Measurements from ENCODE around the gene SDK1. TPM values are rescaled to one million over a fixed set of nuclear protein-coding genes. Genes with fewer than 3 reads are reported as not detected.

The SDK1 gene
- total and polyA plus RNA-seq, 10 of the 15 experiments (the other 5 are each of a cell fraction or from before 2014, with no cell fraction given) = 0.14 to 0.33 TPM; not detected in 8

DNA sequence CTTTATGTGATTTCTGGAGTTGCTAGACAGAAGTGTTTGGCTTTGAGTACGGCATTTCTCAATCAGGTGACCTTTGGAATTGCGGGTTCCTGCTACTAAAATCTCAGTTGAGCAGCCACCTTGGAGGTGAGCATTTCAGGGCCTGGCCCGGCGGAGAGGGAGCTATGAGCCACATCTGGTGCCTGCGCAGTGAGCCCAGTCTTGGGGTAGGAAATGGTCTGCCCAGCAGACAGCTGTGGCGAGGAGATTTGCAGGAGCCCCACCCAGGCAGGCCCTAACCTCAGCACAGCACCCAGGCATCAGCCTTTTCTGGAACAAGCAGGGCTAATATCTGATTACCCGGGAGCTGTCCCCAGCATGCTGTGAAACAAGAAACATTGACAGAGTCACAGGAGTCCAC is 833.2 kb downstream of the SDK1 start:
- 34% methylated on average over 7 of the region's 7 CpGs for WGBS (ENCODE audit: insufficient coverage, insufficient replicate concordance, low lambda C conversion rate, missing lambda C conversion rate)
- H3K79me2 ChIP-seq (ENCODE audit: control insufficient read depth, insufficient read depth, low read length) = no peaks in the 10 kb centered on the region
- H3K27ac ChIP-seq (ENCODE audit: control insufficient read depth, insufficient read depth) = no peak overlapping the region
- BruUV-seq (replicated peaks) = no TSS peak
- TF ChIP-seq BCLAF1 (IDR thresholded peaks at IDR 0.05) = no peak
- no peak for TF ChIP-seq EED (IDR thresholded peaks at IDR 0.05; ENCODE audit: low read depth)
- TF ChIP-seq RELA (IDR thresholded peaks at IDR 0.05; ENCODE audit: borderline replicate concordance, partially characterized antibody) = no peak
- no peak for TF ChIP-seq SUZ12 (IDR thresholded peaks at IDR 0.05; ENCODE audit: unreplicated experiment)
- TF ChIP-seq IRF4 (IDR thresholded peaks at IDR 0.05; ENCODE audit: low read depth, low read length) = no peak
- ChIA-PET RAD21 (ENCODE audit: unreplicated experiment) (no interaction called here), POLR2A (no interaction called here), SMC1A (ENCODE audit: uncharacterized antibody, unreplicated experiment) (no interaction called here), CTCF (no interaction called here)
- H3K4me1 ChIP-seq (ENCODE audit: control insufficient read depth, insufficient read depth, low read length) = no peaks in the 10 kb centered on the region
- H3K4me3 ChIP-seq = no peak overlapping the region
- no peak for DNase-seq (ENCODE audit: low read depth, low spot score)
- ATAC-seq = no peak
- FAIRE-seq = no peak
- no peaks in the 10 kb centered on the region for H3K27me3 ChIP-seq (replicated peaks in 1 of 2; ENCODE audit: control insufficient read depth in 2 of 2, insufficient read depth in 2 of 2, low read length in 1 of 2)
- intact Hi-C loops (cut with micrococcal nuclease; ENCODE audit: unreplicated experiment) (no loop called here), in situ Hi-C loops (cut with MboI) (no loop called here)
- no peak overlapping the region for H3K4me2 ChIP-seq (ENCODE audit: control insufficient read depth, insufficient read depth)
- no peak overlapping the region for H2AFZ ChIP-seq (ENCODE audit: control insufficient read depth, low read depth, low read length)
- no peaks in the 10 kb centered on the region for H3K36me3 ChIP-seq (ENCODE audit: control insufficient read depth in 2 of 2, insufficient read depth in 2 of 2, low read length in 1 of 2)
- no peak overlapping the region for H3K9ac ChIP-seq (ENCODE audit: control insufficient read depth, insufficient read depth, low read length)
- H3K9me3 ChIP-seq (replicated peaks; ENCODE audit: control insufficient read depth, insufficient read depth, low read length) = no peaks in the 10 kb centered on the region; the same call in 2 of the 3 replicates
- H4K20me1 ChIP-seq (ENCODE audit: control insufficient read depth, insufficient read depth) = no peaks in the 10 kb centered on the region

DNA sequence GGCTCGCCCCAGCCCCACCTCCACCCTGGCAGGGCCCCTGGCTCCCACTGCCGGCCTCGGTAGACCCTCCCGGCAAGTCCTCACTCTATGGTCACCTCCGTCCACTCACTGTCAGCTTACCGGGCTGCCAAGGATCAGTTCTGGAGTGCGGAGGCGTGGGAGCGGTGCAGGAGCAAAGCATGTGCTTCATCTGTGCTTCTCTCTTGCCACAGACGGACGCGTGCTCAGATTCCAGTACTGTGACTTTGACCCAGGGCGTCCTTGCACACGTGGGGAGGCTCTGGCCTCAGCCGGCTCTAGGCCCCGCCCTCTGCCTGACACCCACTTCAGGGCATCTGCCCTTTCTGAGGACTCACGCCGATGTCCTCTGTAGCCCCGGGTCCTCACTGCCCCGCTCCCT is 833.6 kb downstream of the SDK1 start:
- ChIA-PET SMC1A (ENCODE audit: uncharacterized antibody, unreplicated experiment) (no interaction called here), POLR2A (no interaction called here), CTCF (no interaction called here), RAD21 (ENCODE audit: unreplicated experiment) (no interaction called here)
- H3K4me3 ChIP-seq = no peak overlapping the region
- H3K79me2 ChIP-seq (ENCODE audit: control insufficient read depth, insufficient read depth, low read length) = no peaks in the 10 kb centered on the region
- no peaks in the 10 kb centered on the region for H3K27me3 ChIP-seq (replicated peaks in 1 of 2; ENCODE audit: control insufficient read depth in 2 of 2, insufficient read depth in 2 of 2, low read length in 1 of 2)
- H3K27ac ChIP-seq (ENCODE audit: control insufficient read depth, insufficient read depth) = no peak overlapping the region
- BruUV-seq (replicated peaks) = no TSS peak
- no peak overlapping the region for H3K9ac ChIP-seq (ENCODE audit: control insufficient read depth, insufficient read depth, low read length)
- ATAC-seq = no peak
- no peak for FAIRE-seq
- no peak for DNase-seq (ENCODE audit: low read depth, low spot score)
- no peak overlapping the region for H3K4me2 ChIP-seq (ENCODE audit: control insufficient read depth, insufficient read depth)
- no peak overlapping the region for H2AFZ ChIP-seq (ENCODE audit: control insufficient read depth, low read depth, low read length)
- in situ Hi-C loops (cut with MboI) (no loop called here), intact Hi-C loops (cut with micrococcal nuclease; ENCODE audit: unreplicated experiment) (no loop called here)
- H3K4me1 ChIP-seq (ENCODE audit: control insufficient read depth, insufficient read depth, low read length) = no peaks in the 10 kb centered on the region
- WGBS (ENCODE audit: insufficient coverage, insufficient replicate concordance, low lambda C conversion rate, missing lambda C conversion rate) = 64% methylated on average over 17 of the region's 20 CpGs
- H3K9me3 ChIP-seq (replicated peaks; ENCODE audit: control insufficient read depth, insufficient read depth, low read length) = no peaks in the 10 kb centered on the region; the same call in 2 of the 3 replicates
- H3K36me3 ChIP-seq (ENCODE audit: control insufficient read depth in 2 of 2, insufficient read depth in 2 of 2, low read length in 1 of 2) = no peaks in the 10 kb centered on the region
- no peaks in the 10 kb centered on the region for H4K20me1 ChIP-seq (ENCODE audit: control insufficient read depth, insufficient read depth)
- no peak for TF ChIP-seq SKIL (IDR thresholded peaks at IDR 0.05; ENCODE audit: low read depth, poor library complexity, severe bottlenecking)
- TF ChIP-seq IKZF1 (conservative IDR thresholded peaks at IDR 0.05) = no peak
- no peak for TF ChIP-seq ATF7 (IDR thresholded peaks at IDR 0.05; ENCODE audit: low read depth)
- TF ChIP-seq PAX5 (IDR thresholded peaks at IDR 0.05; ENCODE audit: borderline replicate concordance, low read depth, low read length) = no peak
- TF ChIP-seq SP1 (IDR thresholded peaks at IDR 0.05; ENCODE audit: low read depth, low read length) = no peak
- no peak for TF ChIP-seq POLR2A (IDR thresholded peaks at IDR 0.05; ENCODE audit: low read depth, low read length)
- TF ChIP-seq FOXK2 (IDR thresholded peaks at IDR 0.05) = no peak
- TF ChIP-seq JUNB (IDR thresholded peaks at IDR 0.05) = no peak
- TF ChIP-seq, protein P1, sequence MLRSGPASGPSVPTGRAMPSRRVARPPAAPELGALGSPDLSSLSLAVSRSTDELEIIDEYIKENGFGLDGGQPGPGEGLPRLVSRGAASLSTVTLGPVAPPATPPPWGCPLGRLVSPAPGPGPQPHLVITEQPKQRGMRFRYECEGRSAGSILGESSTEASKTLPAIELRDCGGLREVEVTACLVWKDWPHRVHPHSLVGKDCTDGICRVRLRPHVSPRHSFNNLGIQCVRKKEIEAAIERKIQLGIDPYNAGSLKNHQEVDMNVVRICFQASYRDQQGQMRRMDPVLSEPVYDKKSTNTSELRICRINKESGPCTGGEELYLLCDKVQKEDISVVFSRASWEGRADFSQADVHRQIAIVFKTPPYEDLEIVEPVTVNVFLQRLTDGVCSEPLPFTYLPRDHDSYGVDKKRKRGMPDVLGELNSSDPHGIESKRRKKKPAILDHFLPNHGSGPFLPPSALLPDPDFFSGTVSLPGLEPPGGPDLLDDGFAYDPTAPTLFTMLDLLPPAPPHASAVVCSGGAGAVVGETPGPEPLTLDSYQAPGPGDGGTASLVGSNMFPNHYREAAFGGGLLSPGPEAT (IDR thresholded peaks at IDR 0.05; ENCODE audit: low read depth) = no peak

All from GM12878 (cell line).